Measurements from ENCODE around the gene SLC15A3. TPM values are rescaled to one million over a fixed set of nuclear protein-coding genes. Genes with fewer than 3 reads are reported as not detected.

SLC15A3 gene
- polyA plus RNA-seq, 1 experiment: 4.8 TPM

- Histone ChIP-seq H3K27ac (ENCODE audit: low read depth, low read length) (no peak overlapping the region), H3K9me3 (ENCODE audit: control insufficient read depth, insufficient read depth, low read length) (no peaks in the 10 kb centered on the region), H3K27me3 (ENCODE audit: control insufficient read depth, insufficient read depth, low read length) (peaks cover 2% of the 10 kb centered on the region), H3K4me3 (ENCODE audit: low read depth, low read length) (no peak overlapping the region)
- TF ChIP-seq CTCF (IDR thresholded peaks at IDR 0.05; ENCODE audit: low read depth, low read length): no peak
- no peak for DNase-seq (ENCODE audit: low read depth, low spot score)
- CTCF ChIA-PET: interaction anchor here (1.6 to 2.0 kb wide), 4 partner anchors 12 to 247 kb away, joined by 4 to 5 read pairs (median 4); no protein-coding TSS in a partner anchor
- POLR2A ChIA-PET: interaction anchor here (0.5 to 1.2 kb wide), 2 partner anchors 14 to 24 kb away, joined by 3 to 4 read pairs; no protein-coding TSS in a partner anchor
Observed at GRCh38 chr11:60939855-60940254, 12.1 kb downstream of the SLC15A3 start.

GRCh38 chr11:60939301-60939700 lies 12.7 kb downstream of the SLC15A3 start:
- ChIA-PET POLR2A (interaction anchor here (0.5 kb wide), 1 partner anchor 9 kb away, joined by 4 read pairs; no protein-coding TSS in a partner anchor), CTCF (interaction anchor here (1.6 to 2.0 kb wide), 2 partner anchors 234 to 248 kb away, joined by 4 to 5 read pairs; no protein-coding TSS in a partner anchor)
- no peak for DNase-seq (ENCODE audit: low read depth, low spot score)
- no peak for TF ChIP-seq CTCF (IDR thresholded peaks at IDR 0.05; ENCODE audit: low read depth, low read length)
- Histone ChIP-seq H3K4me3 (ENCODE audit: low read depth, low read length) (no peak overlapping the region), H3K27ac (ENCODE audit: low read depth, low read length) (no peak overlapping the region), H3K9me3 (ENCODE audit: control insufficient read depth, insufficient read depth, low read length) (no peaks in the 10 kb centered on the region), H3K27me3 (ENCODE audit: control insufficient read depth, insufficient read depth, low read length) (peaks cover 2% of the 10 kb centered on the region)

GRCh38 chr11:60938500-60938899 lies 13.5 kb downstream of the SLC15A3 start:
- Histone ChIP-seq H3K27me3 (ENCODE audit: control insufficient read depth, insufficient read depth, low read length) (peaks cover 2% of the 10 kb centered on the region), H3K27ac (ENCODE audit: low read depth, low read length) (no peak overlapping the region), H3K9me3 (ENCODE audit: control insufficient read depth, insufficient read depth, low read length) (no peaks in the 10 kb centered on the region), H3K4me3 (ENCODE audit: low read depth, low read length) (no peak overlapping the region)
- ChIA-PET POLR2A (interaction anchor here (0.6 kb wide), 1 partner anchor 17 kb away, joined by 4 read pairs; no protein-coding TSS in a partner anchor), CTCF (interaction anchor here (2.0 kb wide), 1 partner anchor 248 kb away, joined by 5 read pairs; no protein-coding TSS in a partner anchor)
- TF ChIP-seq CTCF (IDR thresholded peaks at IDR 0.05; ENCODE audit: low read depth, low read length): no peak
- no peak for DNase-seq (ENCODE audit: low read depth, low spot score)

GRCh38 chr11:60937811-60938210 lies 14.2 kb downstream of the SLC15A3 start:
- POLR2A ChIA-PET: no interaction called here
- CTCF ChIA-PET: no interaction called here

More at GRCh38 chr11:60937811-60938210, 14.2 kb downstream of the SLC15A3 start:
- H3K4me3 ChIP-seq (ENCODE audit: low read depth, low read length): no peak overlapping the region
- peaks cover 2% of the 10 kb centered on the region for H3K27me3 ChIP-seq (ENCODE audit: control insufficient read depth, insufficient read depth, low read length)
- no peak for DNase-seq (ENCODE audit: low read depth, low spot score)
- no peak for TF ChIP-seq CTCF (IDR thresholded peaks at IDR 0.05; ENCODE audit: low read depth, low read length)
- no peak overlapping the region for H3K27ac ChIP-seq (ENCODE audit: low read depth, low read length)
- H3K9me3 ChIP-seq (ENCODE audit: control insufficient read depth, insufficient read depth, low read length): no peaks in the 10 kb centered on the region
